ENCODE data around the gene RBM20. TPM values are rescaled to one million over a fixed set of nuclear protein-coding genes. Genes with fewer than 3 reads are reported as not detected.

Gene RBM20
- total and polyA plus RNA-seq, 2 of the 4 experiments (the other 2 are of a cell fraction) = under 0.01 to 0.15 TPM

GRCh38 chr10:110609605-110610004 is 34.5 kb upstream of the RBM20 start:
- Histone ChIP-seq H2AK5ac (ENCODE audit: low read depth, low read length) (no peak overlapping the region), H4K8ac (ENCODE audit: low read depth in 2 of 2, low read length in 2 of 2) (no peak overlapping the region), H4K91ac (ENCODE audit: insufficient read depth, low read depth, low read length) (no peak overlapping the region), H3K27ac (ENCODE audit: insufficient read depth, low read length) (no peak overlapping the region), H3K36me3 (ENCODE audit: control insufficient read depth, insufficient read depth, low read length) (peaks cover 5% of the 10 kb centered on the region), H3K9me3 (ENCODE audit: control insufficient read depth, insufficient read depth, low read length) (no peaks in the 10 kb centered on the region), H2BK120ac (ENCODE audit: low read depth, low read length) (no peak overlapping the region), H3K4me1 (ENCODE audit: control insufficient read depth, insufficient read depth, low read length) (peaks cover under 1% of the 10 kb centered on the region; the same call in 1 of the 2 replicates), H2BK15ac (ENCODE audit: low read depth, low read length) (no peak overlapping the region), H2AK9ac (replicated peaks; ENCODE audit: low read depth, low read length, poor library complexity) (peak overlapping the region; percentile 74), H4K20me1 (ENCODE audit: insufficient read depth, low read length) (no peaks in the 10 kb centered on the region), H3K4ac (ENCODE audit: low read depth, low read length) (no peak overlapping the region), H2BK5ac (ENCODE audit: low read depth, low read length, poor library complexity, severe bottlenecking) (no peak overlapping the region), H3K4me3 (ENCODE audit: insufficient read depth, low read depth, low read length) (no peak overlapping the region), H3K14ac (replicated peaks; ENCODE audit: low read depth, low read length) (no peak overlapping the region), H3K27me3 (ENCODE audit: control insufficient read depth, insufficient read depth, low read length) (peaks cover 11% of the 10 kb centered on the region), H3K18ac (ENCODE audit: low read depth, low read length) (no peak overlapping the region), H3K79me1 (ENCODE audit: low read depth in 1 of 2, low read length in 2 of 2) (no peaks in the 10 kb centered on the region), H4K5ac (ENCODE audit: low read depth, low read length) (no peak overlapping the region), H3K23ac (ENCODE audit: low read depth, low read length) (no peak overlapping the region), H2AFZ (replicated peaks; ENCODE audit: low read length, poor library complexity) (no peak overlapping the region), H3K56ac (ENCODE audit: extremely low read depth, insufficient read depth, low read length) (no peak overlapping the region), H3K9ac (ENCODE audit: low read depth, low read length) (no peak overlapping the region), H3K4me2 (ENCODE audit: low read depth, low read length) (no peak overlapping the region), H3K9me1 (ENCODE audit: insufficient read depth, low read length) (no peaks in the 10 kb centered on the region), H2BK20ac (ENCODE audit: low read depth, low read length) (no peak overlapping the region; the same call in 1 of the 2 replicates)
- intact Hi-C loops (cut with micrococcal nuclease) = loop anchor here (1.0 to 5.0 kb wide), 7 partner anchors 63 to 1531 kb away; partner anchors contain the start of gene PDCD4
- no TSS peak for BruUV-seq (replicated peaks)
- in situ Hi-C loops (cut with MboI; ENCODE audit: low sequenced_read_pairs) = loop anchor here (5.0 to 10.0 kb wide), 4 partner anchors 63 to 1525 kb away; no protein-coding TSS in a partner anchor
- TF ChIP-seq RAD21 (IDR thresholded peaks at IDR 0.05; ENCODE audit: low read length) = no peak
- no peak for DNase-seq
- dilution Hi-C loops (cut with HindIII; ENCODE audit: low sequenced_read_pairs, unreplicated experiment) = no loop called here
- POLR2A ChIA-PET (ENCODE audit: unreplicated experiment) = no interaction called here
- peak; percentile 28; the same call in 1 of the 2 replicates for ATAC-seq (ENCODE audit: low read depth)
- no CpG with 5 or more reads among the region's 2 CpGs for WGBS, 2 experiments (ENCODE audit: extremely low coverage in 2 of 2, insufficient read length in 1 of 2)
- CTCF ChIA-PET = no interaction called here
